HG02943 (cell line): ENCODE data around the gene SPINK9.
"Not testable (repeated sequence)": the region's sequence is repeated elsewhere in the genome, so short reads cannot be mapped to it uniquely, and the experiment has no call there.

ENCODE experiments used
- ATAC-seq: cut with Tn5 transposase; IDR thresholded peaks from one replicate; pipeline ENCODE4 v1.9.1; 2021; ENCODE audit warnings: mild to moderate bottlenecking, low read depth, moderate library complexity; ENCODE audit not compliant: unreplicated experiment

SPINK9 gene, protein sequence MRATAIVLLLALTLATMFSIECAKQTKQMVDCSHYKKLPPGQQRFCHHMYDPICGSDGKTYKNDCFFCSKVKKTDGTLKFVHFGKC

DNA sequence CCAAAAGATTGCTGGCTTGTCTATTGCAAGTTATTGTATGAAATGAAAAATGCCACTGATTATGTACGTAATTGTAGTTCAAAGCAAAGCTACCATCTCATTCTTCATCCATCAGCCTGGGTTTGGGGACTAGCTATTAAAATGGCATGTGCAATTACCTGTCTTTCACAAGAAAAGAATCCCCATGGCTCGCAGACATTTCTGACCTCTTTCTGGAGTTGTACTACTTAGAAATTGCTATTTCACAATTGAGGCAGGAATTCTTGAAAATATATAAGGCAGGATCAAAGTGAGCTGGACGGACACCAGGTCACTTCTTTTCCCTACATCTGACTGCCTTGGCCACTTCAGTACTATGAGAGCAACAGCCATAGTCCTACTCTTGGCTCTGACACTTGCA lies at the start of gene SPINK9:
Gene SPINK9 (plus strand): TSS at position 301 of the 400 bp plus-strand sequence. CDS start 55 bp downstream, at position 356.
- no peak for ATAC-seq

DNA sequence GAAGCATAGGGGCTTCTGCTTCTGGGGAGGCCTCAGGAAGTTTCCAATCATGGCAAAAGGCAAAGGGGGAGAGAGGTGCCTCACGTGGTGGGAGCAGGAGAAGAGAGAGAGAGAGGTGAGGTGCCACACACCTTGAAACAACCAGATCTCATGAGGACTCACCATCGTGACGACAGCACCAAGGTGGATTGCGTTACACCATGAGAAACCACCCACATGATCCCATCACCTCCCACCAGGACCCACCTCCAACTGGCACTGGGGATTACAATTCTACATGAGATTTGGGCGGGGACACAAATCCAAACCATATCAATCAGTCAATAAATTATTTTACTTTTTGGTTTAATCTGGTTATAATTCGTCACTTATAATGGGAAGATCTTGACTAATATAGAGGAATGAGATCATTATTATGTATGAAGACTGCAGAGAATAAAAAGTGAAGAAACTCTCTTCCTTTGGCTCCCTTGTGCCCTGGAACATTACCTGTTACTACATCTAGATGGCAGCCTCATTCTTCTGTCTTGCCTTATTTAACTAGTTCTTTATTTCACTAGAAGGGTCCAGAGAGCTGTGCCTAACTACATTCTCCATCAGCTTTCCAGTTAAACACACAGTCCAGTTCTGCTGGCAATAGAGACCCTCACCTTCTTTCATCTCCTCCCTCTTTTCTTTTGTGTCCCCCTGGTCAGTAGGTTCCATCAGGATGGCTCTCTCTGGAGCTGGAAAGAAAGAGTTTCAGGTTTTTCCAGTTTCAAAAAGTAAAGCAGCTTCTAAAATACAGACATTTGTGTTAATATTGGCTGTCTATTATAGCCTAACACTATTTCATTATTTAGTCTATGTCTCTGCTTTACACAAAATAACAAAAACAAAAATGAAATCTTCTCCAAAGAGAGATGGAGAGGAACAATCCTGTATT lies 44.8 kb upstream of the SPINK9 start:
- ATAC-seq: no peak

DNA sequence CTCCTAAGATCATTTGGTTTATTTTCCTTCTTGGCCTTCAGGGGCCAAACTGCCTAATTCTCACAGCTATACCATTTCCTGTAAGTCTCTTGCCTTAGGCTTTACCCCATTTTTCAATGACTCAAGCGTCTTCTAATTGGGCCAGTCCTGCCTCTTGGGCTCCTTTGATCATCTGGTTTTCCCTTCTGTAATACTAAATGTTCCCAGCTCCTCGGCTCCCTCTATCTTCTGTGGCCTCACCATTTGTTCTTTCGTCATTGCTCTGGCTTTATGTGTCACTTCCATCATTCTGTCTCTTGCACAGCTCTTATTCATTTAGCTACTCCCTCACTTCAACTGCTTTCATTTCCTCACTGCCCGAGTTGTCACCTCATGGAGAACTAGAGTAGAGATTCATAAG lies 37.6 kb upstream of the SPINK9 start:
- no peak for ATAC-seq

DNA sequence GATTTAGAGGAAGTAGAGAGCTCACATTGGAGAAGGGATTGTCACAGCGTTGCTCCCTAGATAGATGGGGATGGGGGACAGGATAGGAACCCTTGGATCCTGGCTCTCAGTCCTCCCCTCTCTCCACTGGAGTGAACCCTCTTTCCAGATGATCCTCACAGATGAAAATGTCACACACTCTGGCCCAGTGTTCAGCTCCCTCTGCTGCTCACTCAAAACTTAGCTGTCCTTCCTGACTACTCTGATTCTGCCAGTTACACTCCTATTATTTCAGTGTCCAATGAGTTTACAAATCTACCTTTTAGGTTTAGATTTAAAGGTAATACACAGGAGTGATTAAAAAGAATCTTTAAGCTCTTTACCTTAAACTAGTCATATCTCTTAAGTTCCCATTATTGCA lies 28.9 kb upstream of the SPINK9 start:
- ATAC-seq: no peak

DNA sequence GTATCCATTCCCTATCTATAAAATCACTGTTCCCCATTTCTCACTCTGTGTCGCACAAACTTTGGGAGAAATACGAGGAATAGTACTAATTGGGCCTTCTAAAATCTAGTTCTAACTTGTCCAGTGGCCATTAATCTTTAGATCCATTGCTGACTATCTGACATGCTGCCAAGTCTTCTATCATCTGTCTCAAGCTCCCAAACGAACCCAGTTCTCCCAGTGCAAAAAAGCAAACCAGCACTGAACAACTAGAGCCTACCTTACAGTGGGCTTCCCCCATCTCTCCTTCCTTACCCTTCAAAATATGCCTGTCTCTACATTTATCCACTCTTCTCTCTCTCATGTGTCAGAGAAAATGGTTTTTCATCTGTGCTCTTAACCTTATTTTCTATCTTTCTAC lies 26.3 kb upstream of the SPINK9 start:
- no peak for ATAC-seq

DNA sequence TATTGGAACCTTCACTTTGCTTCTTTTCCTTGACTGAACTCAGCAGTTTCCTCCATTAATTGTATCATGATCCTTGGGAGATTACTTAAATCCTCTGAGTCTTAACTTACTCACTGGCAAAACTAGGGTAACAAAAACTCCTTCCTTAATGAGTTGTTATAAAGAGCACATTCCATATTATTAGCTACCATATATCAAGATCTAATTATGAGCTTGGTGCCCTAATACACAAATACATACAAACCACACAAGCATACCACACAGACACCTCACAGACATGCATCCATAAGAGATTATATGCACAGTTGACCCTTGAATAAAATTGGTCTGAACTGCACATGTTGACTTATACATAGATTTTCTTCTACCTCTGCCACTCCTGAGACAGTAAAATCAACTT lies 25.6 kb upstream of the SPINK9 start:
- ATAC-seq: no peak

DNA sequence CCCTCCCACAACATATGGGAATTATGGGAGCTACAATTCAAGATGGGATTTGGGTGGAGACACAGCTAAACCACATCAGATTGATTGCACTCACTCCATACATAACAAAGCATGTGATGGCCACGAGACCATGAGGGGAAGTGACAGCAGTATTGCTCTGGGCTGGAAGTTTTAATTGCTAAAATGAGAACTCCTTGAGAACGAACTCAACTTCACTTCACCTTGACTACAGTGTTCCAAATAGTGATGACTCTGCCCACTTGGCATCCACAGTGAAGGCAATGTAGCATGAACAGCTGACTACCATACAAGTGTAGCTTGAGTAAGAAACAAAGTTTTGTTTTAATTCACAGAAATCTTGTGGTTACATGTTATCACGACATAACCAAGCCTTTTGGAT lies 23.9 kb upstream of the SPINK9 start:
- ATAC-seq: no peak

DNA sequence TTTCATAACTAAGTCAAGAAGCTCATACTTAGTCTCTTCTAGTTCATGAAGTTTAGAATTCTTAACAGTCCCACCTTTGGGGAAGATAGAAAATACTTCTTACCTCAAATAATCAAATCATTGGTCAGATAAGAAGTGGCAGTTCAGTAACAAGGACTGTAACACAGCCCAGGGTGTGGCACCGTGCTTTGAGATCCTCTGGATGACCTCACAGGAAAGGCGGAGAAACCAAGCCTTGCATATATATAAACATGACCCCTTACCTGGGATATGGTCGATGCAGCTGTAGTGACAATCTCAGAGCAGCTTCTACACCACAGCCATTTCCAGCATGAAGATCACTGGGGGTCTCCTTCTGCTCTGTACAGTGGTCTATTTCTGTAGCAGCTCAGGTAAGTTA lies 23.2 kb upstream of the SPINK9 start, which contains the start of gene SPINK7:
Gene SPINK7 (plus strand): TSS at position 271 of the 400 bp plus-strand sequence. CDS start 61 bp downstream, at position 332.
- ATAC-seq: no peak

DNA sequence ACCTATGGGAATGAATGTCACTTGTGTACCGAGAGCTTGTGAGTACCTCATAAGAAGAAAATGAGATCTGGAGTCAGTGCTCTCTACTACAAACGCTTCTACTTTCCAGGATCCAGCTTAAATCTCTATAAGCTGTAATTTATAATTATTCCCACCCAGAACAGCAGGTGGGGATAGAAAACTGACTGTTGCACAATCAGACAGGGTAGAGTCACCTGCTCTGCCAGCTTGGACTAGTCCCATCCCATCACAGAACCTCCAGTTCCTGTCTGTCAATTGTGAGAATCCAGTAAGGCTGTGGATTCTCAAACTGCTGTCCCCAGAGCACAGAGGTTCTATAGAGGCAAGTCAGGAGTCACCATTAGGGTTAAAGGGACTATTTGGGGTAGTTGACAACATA lies 21.2 kb upstream of the SPINK9 start:
- ATAC-seq: no peak

DNA sequence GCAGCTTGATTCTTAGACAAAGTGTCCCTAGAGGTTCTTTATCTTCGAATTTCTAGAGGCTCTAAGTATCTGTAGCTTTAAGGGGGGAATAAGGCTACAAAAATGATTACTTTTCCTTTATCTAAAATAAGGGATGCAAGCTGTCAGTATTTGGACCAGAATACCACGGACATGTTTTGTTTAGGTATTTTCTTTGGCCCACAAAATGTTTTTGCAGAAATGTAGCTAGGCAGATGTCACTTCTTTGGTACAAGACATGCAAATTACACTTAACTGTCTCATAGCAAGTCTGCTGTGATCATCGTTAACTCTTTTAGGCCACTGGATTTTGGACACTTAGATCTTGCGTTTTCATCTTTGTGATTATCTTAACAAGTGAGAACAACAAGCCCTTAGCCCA lies 20.6 kb upstream of the SPINK9 start:
- no peak for ATAC-seq

DNA sequence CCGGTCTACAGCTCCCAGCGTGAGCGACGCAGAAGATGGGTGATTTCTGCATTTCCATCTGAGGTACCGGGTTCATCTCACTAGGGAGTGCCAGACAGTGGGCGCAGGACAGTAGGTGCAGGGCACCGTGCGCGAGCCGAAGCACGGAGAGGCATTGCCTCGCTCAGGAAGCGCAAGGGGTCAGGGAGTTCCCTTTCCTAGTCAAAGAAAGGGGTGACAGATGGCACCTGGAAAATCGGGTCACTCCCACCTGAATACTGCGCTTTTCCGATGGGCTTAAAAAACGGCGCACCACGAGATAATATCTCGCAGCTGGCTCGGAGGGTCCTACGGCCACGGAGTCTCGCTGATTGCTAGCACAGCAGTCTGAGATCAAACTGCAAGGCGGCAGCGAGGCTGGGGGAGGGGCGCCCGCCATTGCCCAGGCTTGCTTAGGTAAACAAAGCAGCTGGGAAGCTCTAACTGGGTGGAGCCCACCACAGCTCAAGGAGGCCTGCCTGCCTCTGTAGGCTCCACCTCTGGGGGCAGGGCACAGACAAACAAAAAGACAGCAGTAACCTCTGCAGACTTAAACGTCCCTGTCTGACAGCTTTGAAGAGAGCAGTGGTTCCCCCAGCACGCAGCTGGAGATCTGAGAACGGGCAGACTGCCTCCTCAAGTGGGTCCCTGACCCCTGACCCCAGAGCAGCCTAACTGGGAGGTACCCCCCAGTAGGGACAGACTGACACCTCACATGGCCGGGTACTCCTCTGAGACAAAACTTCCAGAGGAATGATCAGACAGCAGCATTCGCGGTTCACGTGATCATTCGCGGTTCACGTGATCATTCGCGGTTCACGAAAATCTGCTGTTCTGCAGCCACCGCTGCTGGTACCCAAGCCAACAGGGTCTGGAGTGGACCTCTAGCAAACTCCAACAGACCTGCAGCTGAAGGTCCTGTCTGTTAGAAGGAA lies 15.1 kb upstream of the SPINK9 start:
- not testable (repeated sequence) for ATAC-seq

DNA sequence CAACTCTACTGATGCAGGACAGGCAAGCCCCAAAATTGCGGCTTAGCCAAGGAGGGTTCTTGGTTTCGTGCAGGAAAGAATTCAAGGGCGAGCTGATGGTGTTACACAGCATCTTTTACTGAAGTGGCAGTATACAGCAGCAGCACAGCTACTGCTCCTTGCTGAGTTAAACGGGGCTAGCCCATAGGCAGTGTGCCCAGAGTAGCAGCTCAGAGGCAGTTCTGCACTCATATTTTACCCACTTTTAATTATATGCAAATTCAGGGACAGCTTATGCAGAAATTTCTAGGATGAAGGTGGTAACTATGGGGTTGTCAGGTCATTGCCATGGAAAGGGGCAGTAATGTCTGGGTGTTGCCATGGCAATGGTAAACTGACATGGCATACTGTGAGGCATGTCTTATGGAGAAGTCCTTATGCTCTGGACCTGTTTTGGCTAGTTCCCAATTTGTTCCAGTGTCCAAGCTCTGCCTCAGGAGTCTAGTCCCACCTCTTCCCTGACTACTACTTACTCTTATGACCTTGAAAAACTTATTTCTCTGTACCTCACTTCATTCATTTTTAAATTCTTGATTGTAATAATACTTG lies 2.0 kb upstream of the SPINK9 start:
- ATAC-seq: no peak

DNA sequence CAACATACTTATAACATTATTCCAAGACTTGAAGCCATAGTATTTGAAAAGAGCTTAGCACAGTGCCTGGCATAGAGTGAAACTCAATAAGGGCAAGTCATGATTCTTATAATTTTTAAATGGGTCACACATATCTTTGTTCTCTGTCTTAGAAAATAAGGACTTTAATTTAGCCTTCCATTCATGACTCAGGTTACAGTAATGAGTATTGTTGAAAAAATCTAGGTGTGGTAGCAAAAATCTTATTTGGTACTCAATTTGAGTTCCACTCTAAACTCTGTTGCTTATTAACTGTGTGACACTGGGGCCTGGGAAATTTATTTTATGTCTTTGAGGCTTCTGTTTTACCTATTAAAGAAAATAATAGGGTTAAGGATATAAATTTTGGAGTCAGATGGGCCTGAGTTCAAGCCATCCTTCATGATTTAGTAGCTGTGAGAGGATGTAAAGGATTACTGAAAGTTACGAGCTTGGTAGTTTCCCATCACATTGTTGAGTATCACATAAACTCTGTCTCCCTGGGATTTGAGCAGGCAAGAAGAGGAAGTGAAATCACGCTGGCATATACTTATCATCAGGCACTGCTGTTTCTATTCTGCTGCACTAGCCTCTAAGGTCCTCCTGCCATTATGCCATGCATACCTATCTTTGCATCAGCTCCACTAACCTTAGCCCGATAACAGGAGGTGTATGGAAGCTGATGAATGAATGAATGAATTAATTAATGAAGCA lies 1.5 kb downstream of the SPINK9 start:
- peak; percentile 64 for ATAC-seq

DNA sequence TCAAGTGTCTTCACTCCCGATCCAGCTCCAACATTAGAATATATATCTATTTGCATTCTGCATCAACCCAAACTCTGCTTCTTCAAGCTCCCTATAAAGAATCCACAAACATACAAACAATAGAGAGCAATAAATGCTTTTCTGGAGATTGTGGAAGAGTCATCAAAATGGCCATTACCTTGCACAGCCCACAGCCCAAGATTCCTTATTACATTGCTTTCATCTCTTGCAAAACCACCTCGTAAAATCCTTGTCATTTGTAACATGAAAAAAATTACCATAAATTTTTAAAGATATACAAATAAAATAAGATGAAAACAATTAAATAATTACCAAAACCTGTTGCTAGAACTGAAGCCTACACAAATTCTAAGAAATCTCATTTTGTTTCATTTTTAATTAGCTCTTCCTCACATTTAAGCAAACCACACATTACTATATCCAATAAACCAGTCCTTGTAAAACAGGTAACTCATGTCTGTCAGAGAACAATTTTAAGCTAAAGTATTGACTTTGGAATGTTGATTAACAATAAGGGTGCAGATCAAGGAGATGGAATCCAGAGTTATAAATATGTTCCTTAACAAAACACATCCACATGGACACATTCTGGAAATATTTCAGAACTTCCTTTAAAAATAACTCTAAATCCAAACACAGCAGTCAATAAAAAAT lies 7.1 kb downstream of the SPINK9 start:
- no peak for ATAC-seq

DNA sequence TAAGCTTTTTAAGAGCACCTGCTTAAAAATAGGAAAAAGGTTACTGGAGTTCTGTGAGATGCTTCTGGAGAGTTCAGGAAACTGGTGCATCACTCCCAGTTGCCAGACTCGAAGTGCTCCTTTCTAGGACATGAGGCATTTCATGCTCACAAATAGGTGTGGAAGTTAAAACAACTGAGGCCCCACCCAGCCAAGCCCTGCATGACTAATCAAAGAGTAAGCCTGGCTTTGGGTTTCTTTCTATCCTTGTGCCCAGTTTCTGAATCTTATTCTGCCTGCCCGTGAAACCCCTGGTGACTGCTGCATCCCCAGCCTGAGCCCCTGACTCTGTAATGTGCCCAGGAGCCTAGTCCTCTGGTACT lies 7.7 kb downstream of the SPINK9 start:
- ATAC-seq: no peak

DNA sequence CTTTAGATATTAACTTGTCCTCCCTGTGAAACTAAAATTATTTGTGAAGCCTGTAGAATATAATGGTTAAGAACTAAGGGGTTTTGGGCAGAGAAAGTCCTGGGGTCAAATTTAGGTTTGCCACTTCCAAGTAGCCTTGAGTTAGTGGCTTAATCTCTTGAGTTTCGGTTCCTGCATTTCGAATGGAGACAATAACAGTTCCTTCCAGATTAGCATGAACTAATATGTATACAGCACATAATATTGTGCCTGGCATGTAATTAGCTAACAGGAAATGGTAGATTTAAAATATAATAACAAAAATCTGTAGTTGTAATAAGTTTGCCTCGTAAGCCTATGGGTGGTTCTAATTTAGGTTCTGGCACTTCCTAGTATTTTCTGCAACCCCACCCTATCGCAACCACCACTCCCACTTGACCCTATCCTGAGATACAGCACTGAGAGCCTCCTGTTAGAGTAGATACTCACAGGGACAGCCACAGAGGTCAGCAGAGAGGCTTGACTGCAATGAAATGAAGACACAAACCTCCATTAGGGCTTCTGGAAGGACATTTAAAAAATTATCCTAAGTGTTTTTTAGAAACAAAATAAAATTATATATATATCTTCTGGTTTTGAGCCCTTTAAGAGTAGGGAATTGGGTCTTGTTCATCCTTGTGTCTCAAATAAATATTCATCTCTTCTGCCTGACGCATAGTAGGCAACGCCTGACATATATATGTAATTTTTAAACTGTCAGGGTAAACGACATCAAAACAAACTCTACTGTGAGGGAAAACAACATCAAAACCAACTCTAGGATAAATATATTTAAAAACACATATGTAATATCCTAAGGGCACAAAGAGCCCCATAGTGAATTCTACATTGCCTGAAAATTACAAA lies 8.5 kb downstream of the SPINK9 start:
- ATAC-seq: no peak

DNA sequence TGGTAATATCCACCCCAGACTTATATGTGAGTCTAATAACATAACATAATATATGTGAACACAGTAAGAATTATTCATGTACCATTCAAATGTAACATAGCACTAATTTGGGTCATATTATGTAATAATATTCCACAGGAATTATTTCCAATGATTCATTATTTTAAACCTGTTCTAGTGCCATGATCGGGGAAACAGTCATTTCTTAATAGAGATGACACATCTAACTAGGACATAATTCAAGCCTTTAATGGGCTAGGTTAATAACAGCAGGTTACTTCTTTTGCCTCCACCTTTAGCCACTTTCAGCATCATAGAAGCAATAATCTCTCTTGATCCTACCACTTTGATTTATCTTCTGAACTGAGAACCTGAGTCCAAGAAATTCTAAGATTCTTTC lies 12.3 kb downstream of the SPINK9 start:
- no peak for ATAC-seq

DNA sequence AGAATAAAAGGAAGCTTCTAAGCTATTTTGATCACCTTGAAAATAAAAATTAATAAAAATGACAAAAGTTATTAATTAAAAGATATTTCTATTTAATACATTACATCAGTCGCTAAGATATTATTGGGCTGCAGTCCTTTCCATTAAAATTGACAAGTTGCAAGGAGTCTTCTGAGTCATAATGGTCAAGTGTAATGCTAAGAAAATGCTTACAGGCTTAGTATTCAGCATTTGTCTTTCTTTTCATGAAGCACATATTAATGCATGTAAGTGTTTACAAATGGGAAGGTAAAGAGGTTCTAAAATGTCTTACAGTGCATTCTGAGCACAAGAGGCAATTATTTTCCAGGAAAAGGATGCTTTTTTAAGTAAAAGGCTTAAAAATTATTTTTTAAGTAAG lies 17.3 kb downstream of the SPINK9 start:
- ATAC-seq: no peak

DNA sequence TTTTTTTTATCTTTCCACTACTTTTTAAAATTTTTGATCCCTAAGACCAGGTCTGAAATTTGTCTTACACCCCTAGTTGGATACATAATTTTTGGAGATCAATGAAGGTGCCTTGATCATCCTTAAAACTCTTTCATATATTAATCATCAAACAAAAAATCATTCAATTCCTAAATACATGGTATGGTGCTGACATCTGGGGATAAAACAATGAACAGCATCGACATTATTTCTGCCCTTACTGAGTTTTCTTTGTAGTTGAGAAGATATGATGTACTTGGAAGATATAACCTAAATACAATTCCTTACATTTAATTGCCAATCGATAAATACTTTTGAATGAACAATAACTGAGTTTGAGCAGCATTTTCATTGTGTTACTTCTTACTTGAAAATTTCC lies 18.3 kb downstream of the SPINK9 start:
- ATAC-seq: no peak
